ENCODE measurements around the gene TRAPPC3L.

Gene TRAPPC3L

DNA sequence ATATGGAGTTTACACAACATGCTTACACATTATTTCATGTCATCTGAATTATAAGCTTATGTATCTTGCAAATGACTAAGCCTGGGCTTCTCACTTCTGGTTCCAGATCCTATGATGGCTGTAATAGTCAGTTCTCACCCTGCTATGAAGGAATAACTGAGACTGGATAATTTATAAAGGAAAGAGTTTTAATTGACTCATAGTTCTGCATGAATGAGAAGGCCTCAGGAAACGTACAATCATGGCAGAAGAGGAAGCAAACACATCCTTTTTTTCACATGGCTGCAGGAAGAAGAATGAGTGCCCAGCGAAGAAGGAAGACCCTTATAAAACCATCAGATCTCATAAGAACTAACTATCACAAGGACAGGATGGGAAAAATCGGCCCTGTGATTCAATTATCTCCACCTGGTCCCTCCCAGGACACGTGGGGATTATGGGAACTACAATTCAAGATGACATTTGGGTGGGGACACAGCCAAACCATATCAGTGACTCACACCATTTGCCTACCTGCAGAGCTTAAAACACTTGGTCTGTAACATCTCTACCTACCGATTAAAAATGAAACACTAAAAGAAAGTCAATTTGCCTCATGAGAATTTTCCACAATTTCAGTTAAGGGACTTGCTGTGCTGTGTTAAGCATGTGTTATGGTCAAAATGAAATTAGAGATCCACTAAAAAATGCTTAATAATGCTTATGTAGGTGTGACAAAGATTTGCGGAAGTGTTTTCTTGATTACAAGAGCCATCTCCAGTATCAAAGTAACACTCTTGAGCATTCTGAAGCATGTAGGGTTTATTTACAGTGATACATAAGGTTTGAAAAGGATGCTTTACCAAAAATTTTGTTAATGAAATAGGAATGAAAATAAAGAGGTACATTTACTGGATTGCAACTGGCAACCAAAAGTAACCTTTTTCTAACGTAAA is 23.6 kb upstream of the TRAPPC3L start:
- Histone ChIP-seq H3K9me3 (ENCODE audit: control insufficient read depth, low read depth, low read length) (no peaks in the 10 kb centered on the region), H3K27me3 (ENCODE audit: control insufficient read depth, insufficient read depth, low read length) (no peaks in the 10 kb centered on the region), H3K4me3 (ENCODE audit: low read length) (no peak overlapping the region), H3K27ac (ENCODE audit: low read length) (no peak overlapping the region), H3K4me1 (ENCODE audit: control insufficient read depth, low read depth, low read length) (peaks cover 10% of the 10 kb centered on the region), H3K9ac (ENCODE audit: low read length) (no peak overlapping the region), H3K36me3 (ENCODE audit: control insufficient read depth, low read depth, low read length) (no peaks in the 10 kb centered on the region)

DNA sequence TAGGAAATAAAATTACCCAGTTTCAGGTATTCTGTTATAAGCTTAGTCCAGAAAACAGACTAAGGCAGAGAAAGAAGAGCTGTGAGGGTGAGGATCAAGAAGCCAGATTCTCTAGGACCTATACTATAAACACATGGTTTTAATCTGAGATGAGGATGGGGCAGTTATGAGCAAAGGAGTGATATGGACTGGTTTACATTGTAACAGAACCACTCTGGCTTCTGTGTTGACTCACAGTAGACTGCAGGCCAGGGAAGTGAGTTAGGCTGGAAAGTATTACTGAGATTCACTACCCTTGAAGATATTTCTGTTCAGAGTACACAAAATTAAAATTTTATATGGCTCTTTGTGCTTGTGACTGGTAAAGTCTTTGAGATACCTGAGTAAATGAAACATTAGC is 22.6 kb upstream of the TRAPPC3L start:
- Histone ChIP-seq H3K36me3 (ENCODE audit: control insufficient read depth, low read depth, low read length) (no peaks in the 10 kb centered on the region), H3K27ac (ENCODE audit: low read length) (no peak overlapping the region), H3K9ac (ENCODE audit: low read length) (no peak overlapping the region), H3K9me3 (ENCODE audit: control insufficient read depth, low read depth, low read length) (no peaks in the 10 kb centered on the region), H3K4me1 (ENCODE audit: control insufficient read depth, low read depth, low read length) (peaks cover 10% of the 10 kb centered on the region), H3K4me3 (ENCODE audit: low read length) (no peak overlapping the region), H3K27me3 (ENCODE audit: control insufficient read depth, insufficient read depth, low read length) (no peaks in the 10 kb centered on the region)

DNA sequence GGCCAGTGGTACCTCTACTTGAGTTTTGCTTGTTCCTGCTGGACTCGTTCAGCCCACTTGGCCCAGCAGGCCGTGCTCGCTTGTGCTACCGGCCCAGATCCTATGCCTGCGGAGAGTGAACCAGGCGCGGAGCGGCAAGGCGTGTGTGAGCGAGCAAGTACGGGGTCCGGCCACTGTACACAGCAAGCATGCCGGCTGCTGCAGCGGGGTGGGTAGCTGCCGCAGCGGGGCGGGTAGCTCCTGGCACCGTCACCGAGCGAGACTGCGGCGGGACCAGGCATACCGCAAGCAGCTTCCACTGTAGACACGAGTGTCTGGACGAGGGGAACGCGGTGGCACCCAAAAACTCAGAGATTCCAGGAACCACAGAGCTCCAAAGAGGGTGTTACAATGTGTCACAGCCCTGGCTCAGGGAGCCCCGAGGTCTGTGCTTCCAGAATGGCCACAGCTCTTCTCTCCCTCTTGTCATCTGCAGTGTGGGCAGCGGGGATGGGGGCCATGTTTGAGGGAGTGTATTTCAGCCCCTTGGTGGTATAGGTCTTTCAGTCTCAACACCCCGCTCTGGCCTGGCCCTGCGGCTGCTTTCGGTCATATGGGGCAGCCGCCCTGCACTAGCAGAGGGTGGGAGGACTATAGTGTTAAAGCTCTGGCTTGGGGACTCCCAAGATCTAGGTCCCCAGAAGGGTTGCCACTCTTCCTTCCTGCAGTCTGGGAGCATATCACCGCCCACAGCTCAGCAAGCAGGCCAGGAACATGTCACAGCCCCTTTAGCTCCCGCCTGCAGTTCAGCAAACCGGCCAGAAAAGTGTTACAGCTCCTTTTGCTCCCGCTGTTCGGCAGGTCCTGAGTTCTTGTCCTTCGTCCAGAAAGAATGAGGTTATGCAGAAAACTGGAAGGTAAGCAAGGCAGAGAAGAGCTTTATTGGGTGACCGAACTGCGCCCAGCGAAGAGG is 19.7 kb upstream of the TRAPPC3L start:
- no peaks in the 10 kb centered on the region for H3K27me3 ChIP-seq (ENCODE audit: control insufficient read depth, insufficient read depth, low read length)
- no peaks in the 10 kb centered on the region for H3K9me3 ChIP-seq (ENCODE audit: control insufficient read depth, low read depth, low read length)
- peaks cover 4% of the 10 kb centered on the region for H3K4me1 ChIP-seq (ENCODE audit: control insufficient read depth, low read depth, low read length)
- H3K27ac ChIP-seq (ENCODE audit: low read length), result no peak overlapping the region
- no peaks in the 10 kb centered on the region for H3K36me3 ChIP-seq (ENCODE audit: control insufficient read depth, low read depth, low read length)
- no peak overlapping the region for H3K4me3 ChIP-seq (ENCODE audit: low read length)
- no peak overlapping the region for H3K9ac ChIP-seq (ENCODE audit: low read length)

DNA sequence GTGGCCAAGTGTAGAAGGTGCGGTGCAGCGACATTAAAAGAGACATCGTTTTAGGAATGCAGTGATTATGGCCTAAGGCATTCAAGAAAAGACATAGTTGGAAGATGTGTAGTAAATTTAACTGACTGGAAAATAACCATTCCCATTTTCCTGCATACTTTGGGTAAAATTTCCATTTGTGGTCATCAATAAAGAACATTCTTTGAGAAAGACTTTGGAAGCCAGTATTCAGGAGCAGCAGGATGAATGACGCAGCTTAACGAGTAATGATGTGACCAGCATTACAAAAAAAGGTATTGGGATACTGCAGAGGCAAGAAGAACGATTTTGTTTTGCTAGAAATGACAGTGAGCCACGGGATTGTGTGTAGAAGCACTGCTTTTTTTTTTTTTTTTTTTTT is 18.8 kb upstream of the TRAPPC3L start:
- no peak overlapping the region for H3K9ac ChIP-seq (ENCODE audit: low read length)
- no peak overlapping the region for H3K27ac ChIP-seq (ENCODE audit: low read length)
- no peak overlapping the region for H3K4me3 ChIP-seq (ENCODE audit: low read length)
- no peaks in the 10 kb centered on the region for H3K27me3 ChIP-seq (ENCODE audit: control insufficient read depth, insufficient read depth, low read length)
- no peaks in the 10 kb centered on the region for H3K4me1 ChIP-seq (ENCODE audit: control insufficient read depth, low read depth, low read length)
- no peaks in the 10 kb centered on the region for H3K9me3 ChIP-seq (ENCODE audit: control insufficient read depth, low read depth, low read length)
- no peaks in the 10 kb centered on the region for H3K36me3 ChIP-seq (ENCODE audit: control insufficient read depth, low read depth, low read length)

DNA sequence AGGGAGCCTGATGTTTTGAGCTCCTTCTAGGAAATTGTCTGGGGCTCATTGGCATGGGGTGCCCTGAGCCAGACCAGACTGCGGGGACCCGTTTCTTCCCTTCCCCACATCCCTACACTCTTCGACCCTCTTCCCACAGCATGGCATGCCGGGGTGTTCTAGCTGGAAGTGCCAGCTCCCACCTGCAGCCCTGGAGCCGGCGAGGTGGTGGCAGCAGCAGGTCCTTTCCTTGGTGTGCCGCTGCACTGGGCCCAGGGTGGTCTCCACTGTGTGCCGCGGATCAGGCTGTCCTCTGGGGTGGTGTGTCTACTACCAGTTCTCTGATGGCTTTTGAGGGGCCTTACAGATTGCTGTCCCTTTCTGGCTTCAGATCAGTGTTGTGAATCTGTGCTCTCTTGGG is 18.3 kb upstream of the TRAPPC3L start:
- Histone ChIP-seq H3K4me3 (ENCODE audit: low read length) (no peak overlapping the region), H3K27me3 (ENCODE audit: control insufficient read depth, insufficient read depth, low read length) (no peaks in the 10 kb centered on the region), H3K36me3 (ENCODE audit: control insufficient read depth, low read depth, low read length) (no peaks in the 10 kb centered on the region), H3K9ac (ENCODE audit: low read length) (no peak overlapping the region), H3K4me1 (ENCODE audit: control insufficient read depth, low read depth, low read length) (no peaks in the 10 kb centered on the region), H3K9me3 (ENCODE audit: control insufficient read depth, low read depth, low read length) (no peaks in the 10 kb centered on the region), H3K27ac (ENCODE audit: low read length) (no peak overlapping the region)

DNA sequence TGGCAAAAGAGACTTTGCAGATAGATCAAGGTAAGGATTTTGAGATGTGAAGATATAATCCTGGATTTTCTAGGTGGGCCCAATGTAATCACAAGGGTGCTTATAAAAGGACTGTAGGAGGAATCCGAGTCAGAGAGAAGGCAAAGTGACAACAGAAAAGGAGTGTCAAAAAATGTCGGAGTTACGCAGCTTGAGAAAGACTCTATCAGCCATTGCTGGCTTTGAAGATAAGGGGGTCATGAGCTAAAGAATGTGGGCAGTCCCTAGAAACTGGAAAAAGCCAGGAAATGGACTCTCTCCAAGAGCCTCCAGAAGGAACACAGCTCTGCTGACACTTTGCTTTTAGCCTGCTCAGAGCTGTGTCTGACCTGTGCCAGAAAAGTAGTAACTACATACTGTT is 17.1 kb upstream of the TRAPPC3L start:
- Histone ChIP-seq H3K27ac (ENCODE audit: low read length) (no peak overlapping the region), H3K4me3 (ENCODE audit: low read length) (no peak overlapping the region), H3K36me3 (ENCODE audit: control insufficient read depth, low read depth, low read length) (no peaks in the 10 kb centered on the region), H3K9ac (ENCODE audit: low read length) (no peak overlapping the region), H3K27me3 (ENCODE audit: control insufficient read depth, insufficient read depth, low read length) (no peaks in the 10 kb centered on the region), H3K4me1 (ENCODE audit: control insufficient read depth, low read depth, low read length) (no peaks in the 10 kb centered on the region), H3K9me3 (ENCODE audit: control insufficient read depth, low read depth, low read length) (no peaks in the 10 kb centered on the region)

DNA sequence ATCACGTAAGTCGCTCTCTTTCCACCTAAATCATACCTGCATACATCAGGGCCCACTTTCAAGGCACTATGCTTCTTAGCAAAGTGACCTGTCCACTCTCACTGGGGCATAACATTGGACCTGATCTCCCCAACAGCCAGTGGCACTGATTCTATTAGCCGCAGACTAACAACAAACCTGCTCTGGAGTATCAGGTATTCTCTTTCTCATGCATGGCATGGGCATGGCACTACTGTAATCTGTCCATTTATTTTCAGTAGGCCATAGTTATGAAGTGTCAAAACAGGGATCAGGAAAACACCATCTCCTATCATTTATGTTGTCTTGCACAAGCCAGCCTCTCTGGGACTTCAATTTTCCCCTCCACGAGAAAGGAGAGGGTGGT is 16.5 kb upstream of the TRAPPC3L start:
- Histone ChIP-seq H3K9me3 (ENCODE audit: control insufficient read depth, low read depth, low read length) (no peaks in the 10 kb centered on the region), H3K27me3 (ENCODE audit: control insufficient read depth, insufficient read depth, low read length) (no peaks in the 10 kb centered on the region), H3K36me3 (ENCODE audit: control insufficient read depth, low read depth, low read length) (no peaks in the 10 kb centered on the region)

DNA sequence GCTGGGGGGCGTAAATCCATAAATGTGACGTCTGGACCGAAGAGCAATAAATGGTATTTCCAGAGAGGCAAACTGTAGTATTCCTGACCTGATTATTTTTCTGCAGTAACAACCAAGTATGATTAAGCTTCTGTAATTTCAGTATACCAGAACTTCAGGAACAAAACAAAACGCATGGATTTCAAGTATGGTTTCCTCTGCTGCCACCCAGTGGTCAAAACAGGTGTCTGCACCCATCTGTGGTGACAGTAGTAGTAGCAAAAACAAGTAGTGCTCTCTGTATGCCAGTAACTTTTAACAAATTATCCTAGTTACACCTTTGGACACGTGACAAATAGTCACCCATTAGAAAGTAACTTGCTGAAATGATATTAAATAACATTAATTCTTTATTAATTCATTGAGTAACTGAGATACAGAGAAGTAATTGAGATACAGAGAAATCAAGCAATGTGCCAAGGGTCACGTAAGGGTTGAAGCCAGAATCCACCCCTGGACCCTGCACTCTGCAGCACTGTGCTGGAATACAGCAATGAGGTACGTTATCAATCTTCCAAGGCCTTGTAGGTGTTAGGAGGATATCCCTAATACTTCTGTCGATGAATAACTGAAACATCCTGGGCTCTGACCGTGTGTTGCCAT is 16.0 kb upstream of the TRAPPC3L start:
- H3K9ac ChIP-seq (ENCODE audit: low read length), result no peak overlapping the region
- H3K4me1 ChIP-seq (ENCODE audit: control insufficient read depth, low read depth, low read length), result no peaks in the 10 kb centered on the region
- H3K9me3 ChIP-seq (ENCODE audit: control insufficient read depth, low read depth, low read length), result no peaks in the 10 kb centered on the region
- no peak overlapping the region for H3K27ac ChIP-seq (ENCODE audit: low read length)
- no peaks in the 10 kb centered on the region for H3K36me3 ChIP-seq (ENCODE audit: control insufficient read depth, low read depth, low read length)
- no peaks in the 10 kb centered on the region for H3K27me3 ChIP-seq (ENCODE audit: control insufficient read depth, insufficient read depth, low read length)
- H3K4me3 ChIP-seq (ENCODE audit: low read length), result no peak overlapping the region

More for the DNA sequence above, 16.5 kb upstream of the TRAPPC3L start:
- H3K4me1 ChIP-seq (ENCODE audit: control insufficient read depth, low read depth, low read length), result no peaks in the 10 kb centered on the region
- H3K9ac ChIP-seq (ENCODE audit: low read length), result no peak overlapping the region
- no peak overlapping the region for H3K4me3 ChIP-seq (ENCODE audit: low read length)
- no peak overlapping the region for H3K27ac ChIP-seq (ENCODE audit: low read length)

DNA sequence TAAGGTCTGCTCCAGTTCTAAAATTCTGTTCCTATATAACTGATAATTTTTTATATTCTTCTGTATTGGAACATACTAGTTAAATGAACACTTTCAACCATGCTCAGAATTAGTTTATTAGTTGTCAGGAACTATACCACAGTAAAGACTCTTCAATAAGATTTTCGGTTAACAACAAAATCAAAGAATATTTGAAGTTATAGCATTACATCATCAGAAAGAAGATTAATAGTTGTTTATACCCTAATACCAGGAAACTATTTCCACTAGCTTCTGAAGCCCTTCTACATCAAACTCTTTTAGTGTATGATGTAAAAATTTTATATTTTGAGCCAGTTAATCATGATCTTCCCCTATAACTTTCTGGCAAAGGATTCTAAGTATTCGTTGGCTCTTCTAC is 14.6 kb upstream of the TRAPPC3L start:
- no peaks in the 10 kb centered on the region for H3K27me3 ChIP-seq (ENCODE audit: control insufficient read depth, insufficient read depth, low read length)
- H3K4me3 ChIP-seq (ENCODE audit: low read length), result no peak overlapping the region
- no peak overlapping the region for H3K9ac ChIP-seq (ENCODE audit: low read length)
- no peaks in the 10 kb centered on the region for H3K9me3 ChIP-seq (ENCODE audit: control insufficient read depth, low read depth, low read length)
- H3K4me1 ChIP-seq (ENCODE audit: control insufficient read depth, low read depth, low read length), result no peaks in the 10 kb centered on the region
- H3K27ac ChIP-seq (ENCODE audit: low read length), result no peak overlapping the region
- H3K36me3 ChIP-seq (ENCODE audit: control insufficient read depth, low read depth, low read length), result no peaks in the 10 kb centered on the region

DNA sequence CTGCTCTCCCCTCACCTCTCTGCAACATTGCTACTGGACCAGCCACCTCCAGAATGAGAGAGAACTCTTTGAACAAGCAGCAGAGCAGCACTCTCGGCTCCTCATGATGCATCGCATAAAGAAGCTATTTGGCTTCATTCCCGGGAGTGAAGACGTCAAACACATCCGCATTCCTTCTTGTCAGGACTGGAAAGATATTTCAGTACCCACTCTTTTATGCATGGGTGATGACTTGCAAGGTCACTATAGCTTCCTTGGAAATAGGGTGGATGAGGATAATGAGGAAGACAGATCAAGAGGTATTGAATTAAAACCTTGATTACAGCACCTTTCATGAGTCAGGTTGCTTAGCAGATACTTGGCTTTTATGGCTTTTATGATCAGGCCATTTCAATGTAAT is 12.4 kb upstream of the TRAPPC3L start:
- Histone ChIP-seq H3K4me1 (ENCODE audit: control insufficient read depth, low read depth, low read length) (no peaks in the 10 kb centered on the region), H3K27ac (ENCODE audit: low read length) (no peak overlapping the region), H3K4me3 (ENCODE audit: low read length) (no peak overlapping the region)

DNA sequence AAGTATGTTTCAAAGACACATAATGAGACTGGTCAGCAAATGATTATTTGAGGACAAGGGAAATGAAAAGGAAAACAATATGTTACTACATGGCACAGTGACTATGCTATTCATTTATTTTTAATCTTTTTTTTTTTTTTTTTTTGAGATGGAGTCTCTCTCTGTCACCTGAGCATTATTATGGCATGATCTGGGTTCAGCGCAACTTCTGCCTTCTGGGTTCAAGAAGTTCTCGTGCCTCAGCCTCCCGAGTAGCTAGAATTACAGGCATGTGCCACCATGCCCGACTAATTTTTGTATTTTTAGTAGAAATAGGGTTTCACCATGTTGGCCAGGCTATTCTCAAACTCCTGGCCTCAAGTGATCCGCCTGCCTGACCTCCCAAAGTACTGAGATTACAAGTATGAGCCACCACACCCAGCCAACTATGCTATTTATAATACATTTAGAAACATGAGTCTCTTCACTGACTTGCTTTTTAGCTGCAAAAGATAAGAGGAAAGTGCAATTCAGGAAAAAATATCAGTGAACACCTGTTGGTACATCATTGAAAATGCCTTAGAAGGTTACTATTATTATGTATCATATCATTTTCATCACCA is 11.4 kb upstream of the TRAPPC3L start:
- no peak overlapping the region for H3K9ac ChIP-seq (ENCODE audit: low read length)

More for the DNA sequence above, 12.4 kb upstream of the TRAPPC3L start:
- no peak overlapping the region for H3K9ac ChIP-seq (ENCODE audit: low read length)
- no peaks in the 10 kb centered on the region for H3K27me3 ChIP-seq (ENCODE audit: control insufficient read depth, insufficient read depth, low read length)
- H3K36me3 ChIP-seq (ENCODE audit: control insufficient read depth, low read depth, low read length), result no peaks in the 10 kb centered on the region
- H3K9me3 ChIP-seq (ENCODE audit: control insufficient read depth, low read depth, low read length), result no peaks in the 10 kb centered on the region

More for the DNA sequence above, 11.4 kb upstream of the TRAPPC3L start:
- Histone ChIP-seq H3K9me3 (ENCODE audit: control insufficient read depth, low read depth, low read length) (no peaks in the 10 kb centered on the region), H3K27me3 (ENCODE audit: control insufficient read depth, insufficient read depth, low read length) (no peaks in the 10 kb centered on the region), H3K4me1 (ENCODE audit: control insufficient read depth, low read depth, low read length) (no peaks in the 10 kb centered on the region), H3K27ac (ENCODE audit: low read length) (no peak overlapping the region), H3K36me3 (ENCODE audit: control insufficient read depth, low read depth, low read length) (no peaks in the 10 kb centered on the region), H3K4me3 (ENCODE audit: low read length) (no peak overlapping the region)
